ENCODE results near the gene FOSL1. TPM values are rescaled to one million over a fixed set of nuclear protein-coding genes. Genes with fewer than 3 reads are reported as not detected.
A peak's percentile ranks its signal among the peaks of the same experiment; 100 is the strongest.
"Not testable (repeated sequence)": the region's sequence is repeated elsewhere in the genome, so short reads cannot be mapped to it uniquely, and the experiment has no call there.

Gene FOSL1
- total and polyA plus RNA-seq, 4 donors: 0.20 to 0.41 (median 0.36) TPM; not detected in 1

DNA sequence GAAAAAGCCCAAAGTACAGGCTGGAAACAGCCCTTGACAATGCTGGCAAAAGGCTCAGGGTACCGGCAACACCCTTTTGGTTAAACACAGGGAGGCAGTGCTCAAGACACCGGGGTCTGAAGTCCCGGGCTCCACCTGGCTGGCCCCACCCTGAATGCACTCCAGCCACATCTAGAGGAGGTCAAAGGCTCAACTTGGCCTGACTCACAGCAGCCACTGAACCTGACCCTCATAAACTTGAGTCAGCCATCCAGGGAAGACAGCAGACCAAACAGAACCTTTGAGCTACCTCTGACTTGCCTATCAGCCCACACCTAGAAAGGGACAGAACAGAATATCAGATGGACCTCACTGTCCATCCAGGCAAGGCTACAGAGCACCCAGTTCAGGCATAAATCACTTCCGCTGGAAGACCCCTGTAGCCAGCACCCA is 46.0 kb downstream of the FOSL1 start:
- no peaks in the 10 kb centered on the region for H3K27me3 ChIP-seq (ENCODE audit: control insufficient read depth, insufficient read depth, low read length)
- H3K4me1 ChIP-seq (ENCODE audit: control insufficient read depth, insufficient read depth, low read length): peaks cover 22% of the 10 kb centered on the region
- H3K27ac ChIP-seq (ENCODE audit: low read depth, low read length): no peak overlapping the region
- no peak overlapping the region for H3K4me3 ChIP-seq (ENCODE audit: low read depth, low read length)
- H3K9me3 ChIP-seq (ENCODE audit: control insufficient read depth, insufficient read depth, low read length): no peaks in the 10 kb centered on the region
- peaks cover 74% of the 10 kb centered on the region for H3K36me3 ChIP-seq (ENCODE audit: control insufficient read depth, insufficient read depth, low read length)
- no peak for DNase-seq (ENCODE audit: low read depth in 4 of 6, low spot score in 6 of 6)
- WGBS (ENCODE audit: insufficient coverage): 91% methylated on average over 3 of the region's 4 CpGs

DNA sequence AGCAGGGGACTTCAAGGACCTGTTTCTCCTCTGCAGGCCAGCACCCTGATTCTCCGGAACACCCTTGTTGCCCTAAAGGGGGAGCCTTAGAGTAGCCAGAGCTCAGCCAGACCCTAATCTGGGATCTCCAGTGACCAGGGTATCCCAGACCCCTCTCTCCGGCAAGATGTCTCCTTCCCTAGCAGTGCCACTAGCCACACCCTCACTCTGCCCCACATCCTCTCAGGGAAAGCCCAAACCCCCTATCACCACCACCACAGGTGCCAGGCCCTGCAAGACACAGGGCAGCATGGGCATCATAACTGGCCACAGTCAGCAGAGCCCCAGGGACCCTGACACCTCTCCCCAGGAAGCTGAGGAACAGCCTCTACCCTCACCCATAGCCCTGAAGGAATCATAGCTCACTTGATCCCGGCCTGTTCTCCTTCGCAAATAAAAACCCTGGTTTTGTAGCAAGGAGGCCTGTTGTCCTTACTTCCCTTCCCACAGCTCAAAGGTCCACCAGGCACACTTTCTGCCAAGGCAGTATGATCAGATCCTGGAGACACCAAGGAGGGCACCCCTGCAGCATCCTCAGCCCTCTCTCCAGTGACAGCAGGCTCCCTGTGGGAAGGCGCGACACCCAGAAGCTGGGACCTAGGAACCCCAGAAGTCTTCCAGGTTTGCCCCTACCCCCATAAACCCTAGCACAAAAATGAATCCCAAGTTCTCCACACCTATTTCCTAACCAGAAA is 46.8 kb downstream of the FOSL1 start:
- H3K4me1 ChIP-seq (ENCODE audit: control insufficient read depth, insufficient read depth, low read length): peaks cover 18% of the 10 kb centered on the region
- H3K27me3 ChIP-seq (ENCODE audit: control insufficient read depth, insufficient read depth, low read length): no peaks in the 10 kb centered on the region
- H3K27ac ChIP-seq (ENCODE audit: low read depth, low read length): no peak overlapping the region
- no peak overlapping the region for H3K4me3 ChIP-seq (ENCODE audit: low read depth, low read length)
- no peak for DNase-seq (ENCODE audit: low read depth in 4 of 6, low spot score in 6 of 6)
- 84% methylated on average over 4 of the region's 6 CpGs for WGBS (ENCODE audit: insufficient coverage)
- no peaks in the 10 kb centered on the region for H3K9me3 ChIP-seq (ENCODE audit: control insufficient read depth, insufficient read depth, low read length)
- peaks cover 74% of the 10 kb centered on the region for H3K36me3 ChIP-seq (ENCODE audit: control insufficient read depth, insufficient read depth, low read length)

DNA sequence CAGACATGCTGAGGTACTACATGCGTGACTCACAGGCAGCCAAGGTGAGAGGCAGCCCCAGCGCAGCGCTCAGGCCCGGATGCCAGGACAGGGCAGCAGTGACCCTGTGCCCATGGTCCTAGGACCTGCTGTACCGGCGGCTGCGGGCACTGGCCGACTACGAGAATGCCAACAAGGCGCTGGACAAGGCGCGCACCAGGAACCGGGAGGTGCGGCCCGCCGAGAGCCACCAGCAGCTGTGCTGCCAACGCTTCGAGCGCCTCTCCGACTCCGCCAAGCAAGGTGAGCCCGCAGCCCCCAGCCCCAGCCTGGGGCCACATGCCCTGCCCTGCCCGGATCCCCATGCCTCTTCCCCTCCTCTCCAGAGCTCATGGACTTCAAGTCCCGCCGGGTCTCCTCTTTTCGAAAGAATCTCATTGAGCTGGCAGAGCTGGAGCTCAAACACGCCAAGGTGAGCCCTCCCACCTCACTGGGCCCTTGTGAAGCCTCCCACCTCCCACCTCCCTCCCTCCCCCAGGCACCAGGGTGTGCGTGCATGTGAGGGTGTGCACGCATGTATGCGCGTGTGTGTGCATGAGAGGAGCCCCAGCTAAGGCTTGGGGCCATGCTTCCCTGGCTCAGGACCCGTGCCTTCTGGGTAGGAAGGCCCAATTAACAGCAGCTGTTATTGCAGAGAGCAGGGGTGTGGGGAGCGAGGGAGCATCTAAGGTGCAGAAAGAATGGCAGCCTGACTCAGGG is 47.5 kb downstream of the FOSL1 start:
- Histone ChIP-seq H3K27ac (ENCODE audit: low read depth, low read length) (no peak overlapping the region), H3K36me3 (ENCODE audit: control insufficient read depth, insufficient read depth, low read length) (peaks cover 74% of the 10 kb centered on the region), H3K4me1 (ENCODE audit: control insufficient read depth, insufficient read depth, low read length) (peaks cover 18% of the 10 kb centered on the region), H3K4me3 (ENCODE audit: low read depth, low read length) (no peak overlapping the region), H3K27me3 (ENCODE audit: control insufficient read depth, insufficient read depth, low read length) (no peaks in the 10 kb centered on the region), H3K9me3 (ENCODE audit: control insufficient read depth, insufficient read depth, low read length) (no peaks in the 10 kb centered on the region)
- DNase-seq (ENCODE audit: low read depth in 4 of 6, low spot score in 6 of 6): peak in 1 of 6 donors; percentile 4
- 91% methylated on average over 32 of the region's 33 CpGs for WGBS (ENCODE audit: insufficient coverage)

DNA sequence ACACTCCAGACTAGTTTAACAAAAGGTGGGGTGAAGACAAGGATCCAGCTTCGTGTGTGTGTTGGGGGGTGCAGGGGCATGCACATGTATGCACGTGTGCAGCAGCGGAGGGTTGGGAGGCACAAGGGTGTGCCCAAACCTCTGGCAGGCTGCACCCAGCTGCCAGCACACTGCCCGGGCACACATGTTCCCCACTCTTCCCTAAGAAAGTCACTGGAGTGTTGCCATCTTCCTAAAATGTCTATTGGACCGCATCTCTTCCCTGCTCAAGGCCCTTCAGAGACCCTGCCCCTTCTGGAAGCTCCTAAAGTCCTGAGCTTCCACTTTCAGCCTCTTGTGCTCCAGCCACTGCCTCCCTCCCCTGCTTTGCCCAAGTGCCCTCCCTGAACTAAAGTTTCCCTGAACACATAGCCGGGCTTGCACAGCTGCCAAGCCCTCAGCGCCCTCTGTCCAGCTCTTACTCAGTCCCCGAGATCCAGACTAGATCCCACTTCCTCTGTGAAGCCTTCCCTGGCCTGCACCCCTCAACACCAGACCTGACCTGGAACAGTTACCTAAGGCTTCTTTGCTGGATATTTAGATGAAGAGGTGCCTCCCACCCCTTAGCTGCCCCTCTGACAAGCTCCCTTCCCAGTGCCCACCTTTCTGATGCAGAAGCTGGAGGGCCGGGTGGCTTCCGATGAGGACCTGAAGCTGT is 48.2 kb downstream of the FOSL1 start:
- DNase-seq (ENCODE audit: low read depth in 4 of 6, low spot score in 6 of 6): peak in 1 of 6 donors; percentile 1
- peaks cover 73% of the 10 kb centered on the region for H3K36me3 ChIP-seq (ENCODE audit: control insufficient read depth, insufficient read depth, low read length)
- no peak overlapping the region for H3K27ac ChIP-seq (ENCODE audit: low read depth, low read length)
- H3K9me3 ChIP-seq (ENCODE audit: control insufficient read depth, insufficient read depth, low read length): no peaks in the 10 kb centered on the region
- peaks cover 18% of the 10 kb centered on the region for H3K4me1 ChIP-seq (ENCODE audit: control insufficient read depth, insufficient read depth, low read length)
- no peak overlapping the region for H3K4me3 ChIP-seq (ENCODE audit: low read depth, low read length)
- 92% methylated on average over 9 of the region's 10 CpGs for WGBS (ENCODE audit: insufficient coverage)
- no peaks in the 10 kb centered on the region for H3K27me3 ChIP-seq (ENCODE audit: control insufficient read depth, insufficient read depth, low read length)

DNA sequence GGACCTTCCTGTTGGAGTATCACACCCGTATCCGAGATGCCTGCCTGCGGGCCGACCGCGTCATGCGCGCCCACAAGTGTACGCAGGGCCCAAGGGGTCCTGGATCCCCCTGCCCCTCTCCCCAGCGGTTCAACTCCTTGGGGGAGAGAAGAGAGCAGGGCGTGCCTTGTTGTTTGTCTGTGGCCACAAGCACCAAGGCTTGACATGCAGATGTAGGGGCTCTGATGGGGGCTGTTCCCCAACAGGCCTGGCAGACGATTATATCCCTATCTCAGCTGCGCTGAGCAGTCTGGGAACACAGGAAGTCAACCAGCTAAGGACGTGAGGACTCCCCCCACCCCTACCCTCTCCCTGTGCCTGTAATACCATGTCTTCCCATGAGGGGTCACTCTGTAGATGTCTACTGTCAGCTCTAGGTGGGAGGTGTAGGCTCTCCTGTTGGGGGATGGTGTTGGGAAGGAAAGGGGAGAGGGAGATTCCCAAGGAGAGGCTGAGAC is 49.1 kb downstream of the FOSL1 start:
- H3K9me3 ChIP-seq (ENCODE audit: control insufficient read depth, insufficient read depth, low read length): no peaks in the 10 kb centered on the region
- H3K27ac ChIP-seq (ENCODE audit: low read depth, low read length): no peak overlapping the region
- H3K27me3 ChIP-seq (ENCODE audit: control insufficient read depth, insufficient read depth, low read length): no peaks in the 10 kb centered on the region
- no peak for DNase-seq (ENCODE audit: low read depth in 4 of 6, low spot score in 6 of 6)
- WGBS (ENCODE audit: insufficient coverage): 95% methylated on average over 8 of the region's 14 CpGs
- peaks cover 10% of the 10 kb centered on the region for H3K4me1 ChIP-seq (ENCODE audit: control insufficient read depth, insufficient read depth, low read length)
- peaks cover 65% of the 10 kb centered on the region for H3K36me3 ChIP-seq (ENCODE audit: control insufficient read depth, insufficient read depth, low read length)
- H3K4me3 ChIP-seq (ENCODE audit: low read depth, low read length): no peak overlapping the region

DNA sequence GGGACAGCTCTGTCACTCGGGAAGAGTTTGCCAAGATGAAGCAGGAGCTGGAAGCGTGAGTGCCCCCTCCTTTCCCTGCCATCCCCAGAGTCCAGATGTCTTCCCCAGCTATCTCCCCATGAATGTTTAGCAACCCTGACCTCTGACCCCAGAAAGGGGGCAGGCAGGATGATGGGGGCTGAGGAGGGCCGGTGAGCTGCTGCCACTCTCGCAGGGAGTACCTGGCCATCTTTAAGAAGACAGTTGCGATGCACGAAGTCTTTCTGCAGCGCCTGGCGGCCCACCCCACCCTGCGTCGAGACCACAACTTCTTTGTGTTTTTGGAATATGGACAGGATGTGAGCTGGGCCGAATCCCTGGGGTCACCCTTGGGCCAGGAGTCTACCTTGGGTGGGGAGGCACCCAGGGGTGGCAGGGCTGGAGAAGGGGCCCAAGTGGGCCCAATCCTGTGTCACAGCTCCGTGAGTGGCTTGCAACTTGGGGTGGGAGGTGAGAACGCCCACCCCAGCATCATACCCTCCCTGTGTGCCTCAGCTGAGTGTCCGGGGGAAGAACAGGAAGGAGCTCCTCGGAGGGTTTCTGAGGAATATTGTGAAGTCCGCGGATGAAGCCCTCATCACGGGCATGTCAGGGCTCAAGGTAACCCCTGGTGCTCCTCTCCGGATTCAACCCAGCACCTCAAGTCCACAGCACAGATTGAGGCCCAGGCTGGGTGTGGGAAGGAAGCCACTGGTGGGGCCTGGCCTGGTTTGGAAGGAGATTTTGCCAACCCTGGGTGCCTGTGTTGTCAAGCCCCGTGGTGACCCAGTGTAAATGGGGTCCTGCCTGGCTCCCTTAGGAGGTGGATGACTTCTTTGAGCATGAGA is 49.7 kb downstream of the FOSL1 start:
- peaks cover 3% of the 10 kb centered on the region for H3K4me1 ChIP-seq (ENCODE audit: control insufficient read depth, insufficient read depth, low read length)
- no peak overlapping the region for H3K4me3 ChIP-seq (ENCODE audit: low read depth, low read length)
- no peak overlapping the region for H3K27ac ChIP-seq (ENCODE audit: low read depth, low read length)
- WGBS (ENCODE audit: insufficient coverage): 85% methylated on average over 16 of the region's 20 CpGs
- no peaks in the 10 kb centered on the region for H3K27me3 ChIP-seq (ENCODE audit: control insufficient read depth, insufficient read depth, low read length)
- H3K9me3 ChIP-seq (ENCODE audit: control insufficient read depth, insufficient read depth, low read length): no peaks in the 10 kb centered on the region
- peak in 1 of 6 donors; percentile 6 for DNase-seq (ENCODE audit: low read depth in 4 of 6, low spot score in 6 of 6)
- H3K36me3 ChIP-seq (ENCODE audit: control insufficient read depth, insufficient read depth, low read length): peaks cover 58% of the 10 kb centered on the region

- Histone ChIP-seq H3K4me3 (ENCODE audit: low read depth, low read length) (no peak overlapping the region), H3K4me1 (ENCODE audit: control insufficient read depth, insufficient read depth, low read length) (no peaks in the 10 kb centered on the region), H3K9me3 (ENCODE audit: control insufficient read depth, insufficient read depth, low read length) (no peaks in the 10 kb centered on the region), H3K36me3 (ENCODE audit: control insufficient read depth, insufficient read depth, low read length) (peaks cover 52% of the 10 kb centered on the region), H3K27me3 (ENCODE audit: control insufficient read depth, insufficient read depth, low read length) (no peaks in the 10 kb centered on the region), H3K27ac (ENCODE audit: low read depth, low read length) (no peak overlapping the region)
- WGBS (ENCODE audit: insufficient coverage): 47% methylated on average over 14 of the region's 16 CpGs
- peak in 1 of 6 donors; percentile 1 for DNase-seq (ENCODE audit: low read depth in 4 of 6, low spot score in 6 of 6)
Observed at GRCh38 chr11:65849771-65850216, 50.4 kb downstream of the FOSL1 start.

DNA sequence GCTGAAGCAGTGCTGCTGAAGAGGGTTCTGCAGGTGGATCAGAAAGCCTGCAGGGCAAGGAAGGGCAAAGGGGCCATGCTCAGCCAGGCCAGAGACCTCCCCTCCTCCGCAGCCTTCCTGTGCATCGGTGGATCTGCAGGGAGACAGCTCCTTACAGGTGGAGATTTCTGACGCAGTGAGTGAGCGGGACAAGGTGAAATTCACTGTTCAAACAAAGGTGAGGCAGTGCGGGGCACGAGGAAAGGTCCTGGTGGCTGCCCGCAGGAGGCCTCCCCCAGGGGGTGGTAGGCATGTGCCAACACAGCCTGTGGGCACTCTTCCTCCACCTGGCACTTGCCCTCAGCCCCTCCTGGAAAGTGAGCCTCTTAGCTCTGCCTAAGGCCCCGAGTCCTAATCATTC is 50.8 kb downstream of the FOSL1 start:
- peaks cover 47% of the 10 kb centered on the region for H3K36me3 ChIP-seq (ENCODE audit: control insufficient read depth, insufficient read depth, low read length)
- H3K4me1 ChIP-seq (ENCODE audit: control insufficient read depth, insufficient read depth, low read length): no peaks in the 10 kb centered on the region
- no peak overlapping the region for H3K27ac ChIP-seq (ENCODE audit: low read depth, low read length)
- no peak overlapping the region for H3K4me3 ChIP-seq (ENCODE audit: low read depth, low read length)
- 84% methylated on average over 7 of the region's 8 CpGs for WGBS (ENCODE audit: insufficient coverage)
- H3K9me3 ChIP-seq (ENCODE audit: control insufficient read depth, insufficient read depth, low read length): no peaks in the 10 kb centered on the region
- DNase-seq (ENCODE audit: low read depth in 4 of 6, low spot score in 6 of 6): no peak
- no peaks in the 10 kb centered on the region for H3K27me3 ChIP-seq (ENCODE audit: control insufficient read depth, insufficient read depth, low read length)

DNA sequence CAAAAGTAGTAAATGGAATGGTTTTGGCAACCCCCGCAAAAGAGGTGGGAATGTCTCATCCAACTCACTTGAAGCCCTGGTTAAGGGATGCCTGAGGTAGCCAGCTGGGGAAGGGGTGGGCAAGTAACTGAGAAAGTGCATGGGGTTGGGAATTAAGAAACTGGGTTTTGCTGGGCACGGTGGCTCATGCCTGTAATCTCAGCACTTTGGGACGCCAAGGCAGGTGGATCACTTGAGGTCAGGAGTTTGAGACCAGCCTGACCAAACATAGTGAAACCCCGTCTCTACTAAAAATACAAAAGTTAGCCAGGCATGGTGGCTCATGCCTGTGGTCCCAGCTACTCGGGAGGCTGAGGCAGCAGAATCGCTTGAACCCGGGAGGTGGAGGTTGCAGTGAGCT is 51.5 kb downstream of the FOSL1 start:
- H3K36me3 ChIP-seq (ENCODE audit: control insufficient read depth, insufficient read depth, low read length): peaks cover 41% of the 10 kb centered on the region
- H3K27ac ChIP-seq (ENCODE audit: low read depth, low read length); H3K27me3 ChIP-seq (ENCODE audit: control insufficient read depth, insufficient read depth, low read length); H3K4me3 ChIP-seq (ENCODE audit: low read depth, low read length); H3K9me3 ChIP-seq (ENCODE audit: control insufficient read depth, insufficient read depth, low read length); H3K4me1 ChIP-seq (ENCODE audit: control insufficient read depth, insufficient read depth, low read length): not testable (repeated sequence)
- WGBS (ENCODE audit: insufficient coverage): 87% methylated on average over 6 of the region's 7 CpGs
- DNase-seq (ENCODE audit: low read depth in 4 of 6, low spot score in 6 of 6): peak in 1 of 6 donors; percentile 3

Measured in spinal cord (tissue), 10 donors.